Measurements from ENCODE around the gene ME3. TPM values are rescaled to one million over a fixed set of nuclear protein-coding genes. Genes with fewer than 3 reads are reported as not detected.
A peak's percentile ranks its signal among the peaks of the same experiment; 100 is the strongest.
"Not testable (repeated sequence)": the region's sequence is repeated elsewhere in the genome, so short reads cannot be mapped to it uniquely, and the experiment has no call there.

Gene ME3
- total RNA-seq, 1 donor from 2014 or later = 34.2 TPM

DNA sequence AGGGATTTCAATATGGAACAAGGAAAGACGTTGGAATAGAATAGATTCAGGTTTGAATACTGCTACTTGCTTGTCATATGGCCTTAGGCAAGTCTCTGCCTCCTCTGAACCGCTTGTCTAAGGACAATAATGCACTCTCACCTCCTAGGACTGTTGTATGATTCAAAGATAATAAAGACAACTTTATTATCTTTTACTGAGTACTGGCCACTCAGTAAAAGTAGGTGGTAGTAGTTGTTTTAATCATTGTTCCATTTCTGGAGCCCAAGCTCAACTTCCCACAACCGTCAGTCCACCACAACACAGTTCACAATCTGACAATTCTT is 134.2 kb downstream of the ME3 start:
- TF ChIP-seq, protein P1, sequence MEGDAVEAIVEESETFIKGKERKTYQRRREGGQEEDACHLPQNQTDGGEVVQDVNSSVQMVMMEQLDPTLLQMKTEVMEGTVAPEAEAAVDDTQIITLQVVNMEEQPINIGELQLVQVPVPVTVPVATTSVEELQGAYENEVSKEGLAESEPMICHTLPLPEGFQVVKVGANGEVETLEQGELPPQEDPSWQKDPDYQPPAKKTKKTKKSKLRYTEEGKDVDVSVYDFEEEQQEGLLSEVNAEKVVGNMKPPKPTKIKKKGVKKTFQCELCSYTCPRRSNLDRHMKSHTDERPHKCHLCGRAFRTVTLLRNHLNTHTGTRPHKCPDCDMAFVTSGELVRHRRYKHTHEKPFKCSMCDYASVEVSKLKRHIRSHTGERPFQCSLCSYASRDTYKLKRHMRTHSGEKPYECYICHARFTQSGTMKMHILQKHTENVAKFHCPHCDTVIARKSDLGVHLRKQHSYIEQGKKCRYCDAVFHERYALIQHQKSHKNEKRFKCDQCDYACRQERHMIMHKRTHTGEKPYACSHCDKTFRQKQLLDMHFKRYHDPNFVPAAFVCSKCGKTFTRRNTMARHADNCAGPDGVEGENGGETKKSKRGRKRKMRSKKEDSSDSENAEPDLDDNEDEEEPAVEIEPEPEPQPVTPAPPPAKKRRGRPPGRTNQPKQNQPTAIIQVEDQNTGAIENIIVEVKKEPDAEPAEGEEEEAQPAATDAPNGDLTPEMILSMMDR (IDR thresholded peaks at IDR 0.05) = no peak
- intact Hi-C loops (cut with DNase I) = no loop called here
- Histone ChIP-seq H3K27me3 (no peaks in the 10 kb centered on the region), H3K9me3 (no peaks in the 10 kb centered on the region), H3K4me3 (no peak overlapping the region), H3K4me1 (no peaks in the 10 kb centered on the region), H3K27ac (no peak overlapping the region), H3K36me3 (no peaks in the 10 kb centered on the region)
- no peak for DNase-seq (ENCODE audit: low spot score in 2 of 2)

DNA sequence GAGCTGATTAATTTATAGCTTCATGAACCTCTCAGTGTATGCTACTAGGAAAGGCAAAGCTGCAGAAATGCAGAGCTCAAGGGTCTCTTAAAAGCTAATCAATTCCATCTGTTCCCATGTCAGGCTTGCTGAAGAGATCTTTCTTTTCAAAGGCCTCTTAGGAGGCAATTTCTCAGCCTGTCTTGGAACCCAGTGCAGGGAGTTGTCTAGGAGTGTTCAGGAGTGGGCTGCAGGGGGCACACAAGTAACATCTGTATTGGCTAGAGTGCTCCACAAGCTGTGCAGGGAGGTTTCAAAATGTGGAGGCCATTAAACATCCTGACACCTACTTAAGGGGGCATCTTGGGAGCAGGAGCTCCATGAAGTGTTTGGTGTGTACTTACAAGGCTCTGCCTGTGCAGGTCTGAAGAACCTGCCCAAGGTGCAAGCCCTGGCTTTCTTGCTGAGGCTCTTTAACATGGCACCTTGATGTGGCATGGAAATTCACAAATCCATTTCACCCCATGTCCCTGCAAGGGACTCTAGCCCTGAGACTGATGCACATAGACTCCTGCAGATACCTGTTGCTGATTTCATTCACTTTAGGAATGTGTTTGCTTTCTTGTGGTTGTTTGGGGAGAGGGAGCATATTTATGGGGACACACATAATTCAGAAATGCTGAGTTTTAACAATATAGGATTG is 134.7 kb downstream of the ME3 start:
- no peaks in the 10 kb centered on the region for H3K9me3 ChIP-seq
- TF ChIP-seq, protein P1 (IDR thresholded peaks at IDR 0.05) = no peak
- H3K4me1 ChIP-seq = no peaks in the 10 kb centered on the region
- intact Hi-C loops (cut with DNase I) = no loop called here
- no peaks in the 10 kb centered on the region for H3K36me3 ChIP-seq
- no peak overlapping the region for H3K27ac ChIP-seq
- no peak for DNase-seq (ENCODE audit: low spot score in 2 of 2)
- no peaks in the 10 kb centered on the region for H3K27me3 ChIP-seq
- no peak overlapping the region for H3K4me3 ChIP-seq

DNA sequence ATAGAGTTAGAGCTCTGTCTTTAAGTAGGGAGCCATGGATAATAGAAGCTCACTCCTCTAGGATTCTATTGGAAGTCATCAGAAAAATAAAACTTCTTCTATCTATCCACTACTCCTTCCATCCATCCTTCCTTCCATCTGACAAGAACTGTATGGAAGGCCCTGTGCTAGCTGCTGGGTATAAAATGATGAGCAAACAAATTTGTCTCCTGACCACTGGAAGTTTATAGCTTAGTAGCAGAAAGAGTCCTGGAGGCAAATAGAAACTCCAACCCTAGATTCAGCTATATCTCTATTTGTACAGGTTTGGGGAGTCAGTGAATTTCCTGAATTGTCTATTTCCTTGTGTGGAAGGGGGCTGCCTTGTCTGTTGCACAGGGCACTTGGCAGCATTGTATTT is 136.6 kb downstream of the ME3 start:
- TF ChIP-seq, protein P1 (IDR thresholded peaks at IDR 0.05) = no peak
- H3K27me3 ChIP-seq = no peaks in the 10 kb centered on the region
- H3K4me3 ChIP-seq = no peak overlapping the region
- DNase-seq (ENCODE audit: low spot score in 2 of 2) = no peak
- no peak overlapping the region for H3K27ac ChIP-seq
- no peaks in the 10 kb centered on the region for H3K9me3 ChIP-seq
- no peaks in the 10 kb centered on the region for H3K36me3 ChIP-seq
- intact Hi-C loops (cut with DNase I) = no loop called here
- H3K4me1 ChIP-seq = no peaks in the 10 kb centered on the region

- Histone ChIP-seq H3K9me3 (peaks cover 0 to 13% of the 10 kb centered on the region in 2 donors), H3K27ac (peak overlapping the region; percentile 66 to 79), H3K4me3 (no peak overlapping the region), H3K4me1 (peaks cover 5 to 26% of the 10 kb centered on the region in 2 donors), H3K27me3 (no peaks in the 10 kb centered on the region), H3K36me3 (no peaks in the 10 kb centered on the region)
- no peak for DNase-seq (ENCODE audit: low spot score in 2 of 2)
- TF ChIP-seq, protein P1 (IDR thresholded peaks at IDR 0.05) = no peak
- intact Hi-C loops (cut with DNase I) = loop anchor here (1.0 to 2.0 kb wide), 2 partner anchors 40 to 54 kb away; no protein-coding TSS in a partner anchor
These were observed 147.6 kb downstream of the ME3 start for GRCh38 chr11:86524620-86525352.

DNA sequence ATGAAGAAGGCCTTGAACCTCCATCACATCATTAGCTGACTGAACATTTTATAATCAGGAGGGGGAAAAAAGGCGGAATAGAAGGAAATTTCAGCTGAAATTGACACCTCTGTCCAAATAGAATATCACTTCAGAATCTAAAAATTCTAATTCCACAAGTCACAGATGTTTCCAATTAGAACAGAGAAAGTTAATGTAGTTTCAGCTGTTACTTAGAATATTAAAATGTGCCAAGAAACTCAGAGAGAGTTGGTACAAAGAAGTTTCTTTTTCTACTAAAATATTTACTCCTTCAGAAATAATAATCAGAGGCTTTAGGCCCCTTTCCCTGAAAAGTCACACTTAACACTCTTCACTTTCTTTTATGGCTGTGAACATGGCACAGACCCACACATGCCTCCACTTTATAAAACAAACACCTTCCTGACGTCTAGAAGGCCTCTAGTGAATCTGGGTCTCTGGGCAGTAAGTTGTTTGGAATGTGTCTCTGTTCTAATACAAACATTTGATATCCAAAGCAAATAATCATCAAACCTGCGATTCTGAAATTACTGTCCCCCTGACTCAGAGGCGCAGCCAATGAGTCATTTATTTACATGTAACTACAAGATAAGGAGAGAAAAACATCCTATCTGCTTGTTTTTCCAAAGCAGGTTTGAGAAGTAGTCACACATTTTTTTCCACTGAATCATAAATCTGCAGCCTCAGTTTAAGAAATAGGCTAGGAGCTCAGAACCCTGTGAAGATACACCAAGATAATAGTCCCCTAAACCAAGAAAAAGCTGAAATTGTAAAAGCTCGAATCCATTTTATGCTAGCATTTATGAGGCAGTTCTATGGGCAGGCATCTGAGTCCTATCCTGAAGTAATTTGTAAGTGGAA is 148.4 kb downstream of the ME3 start:
- intact Hi-C loops (cut with DNase I) = loop anchor here (1.0 to 2.0 kb wide), 2 partner anchors 39 to 54 kb away; no protein-coding TSS in a partner anchor
- Histone ChIP-seq H3K9me3 (peaks cover 0 to 13% of the 10 kb centered on the region in 2 donors), H3K27ac (peak overlapping the region; percentile 66 to 79)

DNA sequence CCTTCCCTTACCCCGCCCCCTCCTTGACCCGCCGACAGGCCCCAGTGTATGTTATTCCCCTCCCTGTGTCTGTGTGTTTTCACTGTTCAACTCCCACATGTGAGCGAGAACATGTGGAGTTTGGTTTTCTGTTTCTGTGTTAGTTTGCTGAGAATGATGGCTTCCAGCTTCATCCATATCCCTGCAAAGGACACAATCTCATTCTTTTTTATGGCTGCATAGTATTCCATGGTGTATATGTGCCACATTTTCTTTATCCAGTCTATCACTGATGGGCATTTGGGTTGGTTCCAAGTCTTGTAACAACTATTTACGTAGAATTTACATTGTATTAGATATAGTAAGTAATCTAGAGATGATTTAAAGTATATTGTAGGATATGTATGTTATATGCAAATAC is 149.9 kb downstream of the ME3 start:
- DNase-seq (ENCODE audit: low spot score in 2 of 2); H3K27ac ChIP-seq; H3K9me3 ChIP-seq; intact Hi-C loops (cut with DNase I); H3K27me3 ChIP-seq; H3K36me3 ChIP-seq; H3K4me3 ChIP-seq: not testable (repeated sequence)
- peaks cover 8 to 41% of the 10 kb centered on the region in 2 donors for H3K4me1 ChIP-seq

More for the DNA sequence above, 148.4 kb downstream of the ME3 start:
- no peaks in the 10 kb centered on the region for H3K36me3 ChIP-seq
- no peaks in the 10 kb centered on the region for H3K27me3 ChIP-seq
- DNase-seq (ENCODE audit: low spot score in 2 of 2) = peak in 1 of 2 donors; percentile 75
- TF ChIP-seq, protein P1 (IDR thresholded peaks at IDR 0.05) = no peak
- H3K4me3 ChIP-seq = no peak overlapping the region
- H3K4me1 ChIP-seq = peaks cover 8 to 34% of the 10 kb centered on the region in 2 donors

Data from ascending aorta (tissue), 2 donors.